BE2C (cell line): ENCODE measurements around the gene OCIAD1. TPM values are rescaled to one million over a fixed set of nuclear protein-coding genes. Genes with fewer than 3 reads are reported as not detected.

Experiments used
- DNase-seq: peaks from one replicate; pipeline ENCODE4 v3.0.0-alpha.2; 2020
- H3K27me3 ChIP-seq: fragments of 250-450 bp; sonication (Bioruptor Pico); 2 replicates; pipeline ENCODE4 v1.5.1; 2020; ENCODE audit warnings: mild to moderate bottlenecking
- H3K36me3 ChIP-seq: fragments of 250-450 bp; sonication (Bioruptor Pico); 2 replicates; pipeline ENCODE4 v1.5.1; 2020; ENCODE audit warnings: mild to moderate bottlenecking
- H3K4me1 ChIP-seq: fragments of 250-450 bp; sonication (Bioruptor Pico); 2 replicates; pipeline ENCODE4 v1.5.1; 2020
- H3K4me3 ChIP-seq: 2 replicates; pipeline ENCODE4 v1.5.1; 2011; ENCODE audit warnings: low read depth, low read length
- H3K9me3 ChIP-seq: fragments of 250-450 bp; sonication (Bioruptor Pico); 2 replicates; pipeline ENCODE4 v1.5.1; 2020
- CTCF ChIP-seq: IDR thresholded peaks from 2 replicates; pipeline ENCODE4 v1.5.1; 2012; ENCODE audit warnings: mild to moderate bottlenecking, low read depth, low read length
- polyA plus RNA-seq: library from polyadenylated mRNA; unstranded; fragments of >200 nt; gene quantifications from one replicate; pipeline ENCODE4 v1.2.1, GENCODE V29; 2012; ENCODE audit warnings: low read depth, missing spikeins; ENCODE audit not compliant: insufficient read length, insufficient read depth

The OCIAD1 gene
- polyA plus RNA-seq: 126 TPM

GRCh38 chr4:48830706-48831531, at the start of gene OCIAD1:
OCIAD1 (plus strand) TSS chr4:48831088; CDS start chr4:48832625, 1,537 bp downstream.
- peak; percentile 98 for DNase-seq
- H3K4me1 ChIP-seq: no peaks in the 10 kb centered on the region; the same call in 1 of the 2 replicates
- no peaks in the 10 kb centered on the region for H3K27me3 ChIP-seq
- TF ChIP-seq CTCF: no peak
- peaks cover 27% of the 10 kb centered on the region for H3K36me3 ChIP-seq
- no peaks in the 10 kb centered on the region for H3K9me3 ChIP-seq
- H3K4me3 ChIP-seq: peak within 1 kb of the TSS; percentile 98

- H3K4me3 ChIP-seq: no peak overlapping the region
- no peak for TF ChIP-seq CTCF
Measured at GRCh38 chr4:48781968-48782367, 48.9 kb upstream of the OCIAD1 start.

GRCh38 chr4:48785302-48785701, 45.6 kb upstream of the OCIAD1 start:
- no peak overlapping the region for H3K4me3 ChIP-seq
- no peaks in the 10 kb centered on the region for H3K4me1 ChIP-seq
- TF ChIP-seq CTCF: no peak
- H3K27me3 ChIP-seq: no peaks in the 10 kb centered on the region
- H3K36me3 ChIP-seq: no peaks in the 10 kb centered on the region
- H3K9me3 ChIP-seq: no peaks in the 10 kb centered on the region
- DNase-seq: no peak

More at GRCh38 chr4:48781968-48782367, 48.9 kb upstream of the OCIAD1 start:
- Histone ChIP-seq H3K36me3 (peaks cover 3% of the 10 kb centered on the region; the same call in 1 of the 2 replicates), H3K27me3 (no peaks in the 10 kb centered on the region; the same call in 1 of the 2 replicates), H3K9me3 (no peaks in the 10 kb centered on the region), H3K4me1 (no peaks in the 10 kb centered on the region)
- no peak for DNase-seq

- no peaks in the 10 kb centered on the region for H3K9me3 ChIP-seq
- TF ChIP-seq CTCF: no peak
- H3K4me3 ChIP-seq: no peak overlapping the region
- H3K27me3 ChIP-seq: no peaks in the 10 kb centered on the region
- DNase-seq: no peak
- H3K4me1 ChIP-seq: no peaks in the 10 kb centered on the region
- no peaks in the 10 kb centered on the region for H3K36me3 ChIP-seq
Measured at GRCh38 chr4:48786549-48786948, 44.3 kb upstream of the OCIAD1 start.

- H3K4me3 ChIP-seq: no peak overlapping the region
- no peak for DNase-seq
Measured at GRCh38 chr4:48787056-48787455, 43.8 kb upstream of the OCIAD1 start.

More at GRCh38 chr4:48787056-48787455, 43.8 kb upstream of the OCIAD1 start:
- no peaks in the 10 kb centered on the region for H3K36me3 ChIP-seq
- H3K27me3 ChIP-seq: no peaks in the 10 kb centered on the region
- TF ChIP-seq CTCF: no peak
- H3K4me1 ChIP-seq: no peaks in the 10 kb centered on the region
- no peaks in the 10 kb centered on the region for H3K9me3 ChIP-seq
